Neural cell (in vitro differentiated cells): ENCODE data around the gene BCAN.

Experiments used
- EP300 ChIP-seq: fragments of 450-650 bp; conservative IDR thresholded peaks from 2 replicates; pipeline ENCODE4 v1.6.1; 2014; ENCODE audit warnings: antibody characterized with exemption, mild to moderate bottlenecking, moderate library complexity; ENCODE audit not compliant: poor library complexity, severe bottlenecking
- EZH2 ChIP-seq: fragments of 200-600, 300-800 bp; shearing (Covaris generic), sonication (generic); IDR thresholded peaks from 2 replicates; pipeline ENCODE4 v1.6.1; 2014; ENCODE audit warnings: antibody characterized with exemption, low read length, borderline replicate concordance, mild to moderate bottlenecking; ENCODE audit not compliant: insufficient read depth, poor library complexity, severe bottlenecking
- RAD21 ChIP-seq: fragments of 450-650 bp; conservative IDR thresholded peaks from 2 replicates; pipeline ENCODE4 v1.6.1; 2014; ENCODE audit warnings: antibody characterized with exemption, mild to moderate bottlenecking, moderate library complexity
- SMC3 ChIP-seq: fragments of 450-650 bp; conservative IDR thresholded peaks from 2 replicates; pipeline ENCODE4 v1.6.1; 2014; ENCODE audit warnings: antibody characterized with exemption, mild to moderate bottlenecking, moderate library complexity; ENCODE audit not compliant: poor library complexity
- TAF1 ChIP-seq: IDR thresholded peaks from 2 replicates; pipeline ENCODE4 v1.6.1; 2012; ENCODE audit warnings: low read depth
- TF ChIP-seq, protein P1 (sequence below): fragments of 450-650 bp; IDR thresholded peaks from 2 replicates; pipeline ENCODE4 v1.5.1; 2014; ENCODE audit warnings: antibody characterized with exemption, mild to moderate bottlenecking, moderate library complexity; ENCODE audit not compliant: poor library complexity, severe bottlenecking
- TF ChIP-seq, protein P2 (sequence below): IDR thresholded peaks from 2 replicates; pipeline ENCODE4 v1.6.1; 2012; ENCODE audit warnings: borderline replicate concordance

DNA sequence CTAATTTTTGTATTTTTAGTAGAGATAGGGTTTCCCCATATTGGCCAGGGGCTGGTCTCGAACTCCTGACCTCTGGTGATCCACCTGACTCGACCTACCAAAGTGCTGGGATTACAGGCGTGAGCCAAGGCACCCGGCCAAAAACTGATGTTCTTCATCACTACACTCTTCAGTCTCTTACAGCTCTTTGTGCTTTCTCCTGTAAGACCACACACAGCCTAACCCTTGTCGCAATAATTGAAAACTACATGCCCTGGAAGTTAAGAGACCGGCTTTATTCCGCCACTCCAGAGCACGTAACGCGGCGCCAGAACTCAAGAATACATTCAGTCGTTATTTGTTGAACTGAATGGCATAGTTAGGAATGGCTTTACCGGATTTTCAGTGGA lies 41.2 kb upstream of the BCAN start:
- no peak for TF ChIP-seq EP300
- TF ChIP-seq, protein P1, sequence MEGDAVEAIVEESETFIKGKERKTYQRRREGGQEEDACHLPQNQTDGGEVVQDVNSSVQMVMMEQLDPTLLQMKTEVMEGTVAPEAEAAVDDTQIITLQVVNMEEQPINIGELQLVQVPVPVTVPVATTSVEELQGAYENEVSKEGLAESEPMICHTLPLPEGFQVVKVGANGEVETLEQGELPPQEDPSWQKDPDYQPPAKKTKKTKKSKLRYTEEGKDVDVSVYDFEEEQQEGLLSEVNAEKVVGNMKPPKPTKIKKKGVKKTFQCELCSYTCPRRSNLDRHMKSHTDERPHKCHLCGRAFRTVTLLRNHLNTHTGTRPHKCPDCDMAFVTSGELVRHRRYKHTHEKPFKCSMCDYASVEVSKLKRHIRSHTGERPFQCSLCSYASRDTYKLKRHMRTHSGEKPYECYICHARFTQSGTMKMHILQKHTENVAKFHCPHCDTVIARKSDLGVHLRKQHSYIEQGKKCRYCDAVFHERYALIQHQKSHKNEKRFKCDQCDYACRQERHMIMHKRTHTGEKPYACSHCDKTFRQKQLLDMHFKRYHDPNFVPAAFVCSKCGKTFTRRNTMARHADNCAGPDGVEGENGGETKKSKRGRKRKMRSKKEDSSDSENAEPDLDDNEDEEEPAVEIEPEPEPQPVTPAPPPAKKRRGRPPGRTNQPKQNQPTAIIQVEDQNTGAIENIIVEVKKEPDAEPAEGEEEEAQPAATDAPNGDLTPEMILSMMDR: no peak
- TF ChIP-seq SMC3: no peak
- TF ChIP-seq, protein P2, sequence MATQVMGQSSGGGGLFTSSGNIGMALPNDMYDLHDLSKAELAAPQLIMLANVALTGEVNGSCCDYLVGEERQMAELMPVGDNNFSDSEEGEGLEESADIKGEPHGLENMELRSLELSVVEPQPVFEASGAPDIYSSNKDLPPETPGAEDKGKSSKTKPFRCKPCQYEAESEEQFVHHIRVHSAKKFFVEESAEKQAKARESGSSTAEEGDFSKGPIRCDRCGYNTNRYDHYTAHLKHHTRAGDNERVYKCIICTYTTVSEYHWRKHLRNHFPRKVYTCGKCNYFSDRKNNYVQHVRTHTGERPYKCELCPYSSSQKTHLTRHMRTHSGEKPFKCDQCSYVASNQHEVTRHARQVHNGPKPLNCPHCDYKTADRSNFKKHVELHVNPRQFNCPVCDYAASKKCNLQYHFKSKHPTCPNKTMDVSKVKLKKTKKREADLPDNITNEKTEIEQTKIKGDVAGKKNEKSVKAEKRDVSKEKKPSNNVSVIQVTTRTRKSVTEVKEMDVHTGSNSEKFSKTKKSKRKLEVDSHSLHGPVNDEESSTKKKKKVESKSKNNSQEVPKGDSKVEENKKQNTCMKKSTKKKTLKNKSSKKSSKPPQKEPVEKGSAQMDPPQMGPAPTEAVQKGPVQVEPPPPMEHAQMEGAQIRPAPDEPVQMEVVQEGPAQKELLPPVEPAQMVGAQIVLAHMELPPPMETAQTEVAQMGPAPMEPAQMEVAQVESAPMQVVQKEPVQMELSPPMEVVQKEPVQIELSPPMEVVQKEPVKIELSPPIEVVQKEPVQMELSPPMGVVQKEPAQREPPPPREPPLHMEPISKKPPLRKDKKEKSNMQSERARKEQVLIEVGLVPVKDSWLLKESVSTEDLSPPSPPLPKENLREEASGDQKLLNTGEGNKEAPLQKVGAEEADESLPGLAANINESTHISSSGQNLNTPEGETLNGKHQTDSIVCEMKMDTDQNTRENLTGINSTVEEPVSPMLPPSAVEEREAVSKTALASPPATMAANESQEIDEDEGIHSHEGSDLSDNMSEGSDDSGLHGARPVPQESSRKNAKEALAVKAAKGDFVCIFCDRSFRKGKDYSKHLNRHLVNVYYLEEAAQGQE: no peak
- TF ChIP-seq EZH2: no peak
- no peak for TF ChIP-seq RAD21
- TF ChIP-seq TAF1: no peak
